OCI-LY3 (cell line): Measurements from ENCODE around the gene NPHP4.

ENCODE experiments used
- H2AFZ ChIP-seq: fragments of 200-600, 300-600 bp; shearing (Covaris generic); 2 replicates; pipeline ENCODE4 v1.6.0; 2014; ENCODE audit warnings: antibody characterized with exemption, low read depth, low read length
- H3K27ac ChIP-seq: fragments of 200-600, 300-600 bp; sonication (generic); 2 replicates; pipeline ENCODE4 v1.5.1; 2014; ENCODE audit warnings: mild to moderate bottlenecking, low read length, moderate library complexity, mixed read lengths
- H3K27me3 ChIP-seq: fragments of 200-600, 300-600 bp; sonication (generic); 2 replicates; pipeline ENCODE4 v1.6.1; 2014; ENCODE audit warnings: low read depth, low read length, mixed read lengths
- H3K36me3 ChIP-seq: fragments of 200-600, 300-600 bp; sonication (generic); replicated peaks from 2 replicates; pipeline ENCODE3; 2014; ENCODE audit warnings: low read depth, low read length, mixed read lengths
- H3K4me1 ChIP-seq: fragments of 300-600, 200-600 bp; sonication (generic); 2 replicates; pipeline ENCODE4 v1.6.1; 2014; ENCODE audit warnings: low read length, mixed read lengths
- H3K4me2 ChIP-seq: fragments of 200-600, 300-600 bp; sonication (generic); 2 replicates; pipeline ENCODE4 v1.6.1; 2014; ENCODE audit warnings: low read length, mixed read lengths
- H3K4me3 ChIP-seq: fragments of 300-600, 200-600 bp; sonication (generic); 2 replicates; pipeline ENCODE4 v1.5.1; 2014; ENCODE audit warnings: antibody characterized with exemption, mild to moderate bottlenecking, low read length, moderate library complexity
- H3K79me2 ChIP-seq: fragments of 300-600, 200-600 bp; shearing (Covaris generic); 2 replicates; pipeline ENCODE4 v1.6.1; 2014; ENCODE audit warnings: mild to moderate bottlenecking, low read length, mixed read lengths
- H3K9ac ChIP-seq: fragments of 300-600, 200-600 bp; shearing (Covaris generic); 2 replicates; pipeline ENCODE4 v1.6.0; 2014; ENCODE audit warnings: mild to moderate bottlenecking, low read length, moderate library complexity
- H3K9me3 ChIP-seq: fragments of 200-600, 300-600 bp; shearing (Covaris generic); 2 replicates; pipeline ENCODE4 v1.6.1; 2014; ENCODE audit warnings: low read length, mixed read lengths; ENCODE audit not compliant: insufficient read depth
- H4K20me1 ChIP-seq: fragments of 200-600, 300-600 bp; sonication (generic); 2 replicates; pipeline ENCODE4 v1.6.1; 2016; ENCODE audit warnings: low read length, mixed read lengths; ENCODE audit not compliant: insufficient read depth
- CTCF ChIP-seq: fragments of 200-600, 300-600 bp; sonication (generic); IDR thresholded peaks from 2 replicates; pipeline ENCODE4 v1.5.1; 2014; ENCODE audit warnings: antibody characterized with exemption, low read length, low read depth
- EZH2phosphoT487 ChIP-seq: fragments of 200-600 bp; shearing (Covaris generic); IDR thresholded peaks from 2 replicates; pipeline ENCODE4 v1.6.1; 2018; ENCODE audit warnings: antibody characterized with exemption, mixed run types, low read depth

The NPHP4 gene

GRCh38 chr1:5879421-5879820 lies 112.8 kb downstream of the NPHP4 start:
- no peaks in the 10 kb centered on the region for H3K27me3 ChIP-seq
- no peak overlapping the region for H3K9ac ChIP-seq
- H3K36me3 ChIP-seq: no peaks in the 10 kb centered on the region
- no peak overlapping the region for H3K27ac ChIP-seq
- no peaks in the 10 kb centered on the region for H3K4me1 ChIP-seq
- H3K4me2 ChIP-seq: no peak overlapping the region
- no peaks in the 10 kb centered on the region for H3K9me3 ChIP-seq
- no peak for TF ChIP-seq EZH2phosphoT487
- no peak for TF ChIP-seq CTCF
- no peak overlapping the region for H2AFZ ChIP-seq
- H3K79me2 ChIP-seq: no peaks in the 10 kb centered on the region
- H3K4me3 ChIP-seq: no peak overlapping the region
- no peaks in the 10 kb centered on the region for H4K20me1 ChIP-seq

GRCh38 chr1:5878971-5879370 lies 113.3 kb downstream of the NPHP4 start:
- no peaks in the 10 kb centered on the region for H3K79me2 ChIP-seq
- H3K9ac ChIP-seq: no peak overlapping the region
- no peak overlapping the region for H2AFZ ChIP-seq
- H4K20me1 ChIP-seq: no peaks in the 10 kb centered on the region
- TF ChIP-seq EZH2phosphoT487 (no peak), CTCF (no peak)
- H3K36me3 ChIP-seq: no peaks in the 10 kb centered on the region
- no peak overlapping the region for H3K27ac ChIP-seq
- no peak overlapping the region for H3K4me2 ChIP-seq
- H3K4me3 ChIP-seq: no peak overlapping the region
- no peaks in the 10 kb centered on the region for H3K27me3 ChIP-seq
- no peaks in the 10 kb centered on the region for H3K4me1 ChIP-seq
- H3K9me3 ChIP-seq: no peaks in the 10 kb centered on the region

GRCh38 chr1:5877683-5878530 lies 114.3 kb downstream of the NPHP4 start:
- Histone ChIP-seq H3K9ac (no peak overlapping the region), H4K20me1 (no peaks in the 10 kb centered on the region)

GRCh38 chr1:5877001-5877400 lies 115.2 kb downstream of the NPHP4 start:
- H3K79me2 ChIP-seq: no peaks in the 10 kb centered on the region
- H4K20me1 ChIP-seq: no peaks in the 10 kb centered on the region
- no peaks in the 10 kb centered on the region for H3K9me3 ChIP-seq
- H3K27ac ChIP-seq: no peak overlapping the region
- no peaks in the 10 kb centered on the region for H3K27me3 ChIP-seq
- H3K36me3 ChIP-seq: no peaks in the 10 kb centered on the region
- H3K4me2 ChIP-seq: no peak overlapping the region
- TF ChIP-seq EZH2phosphoT487 (no peak), CTCF (no peak)
- H3K9ac ChIP-seq: no peak overlapping the region
- no peak overlapping the region for H3K4me3 ChIP-seq
- no peak overlapping the region for H2AFZ ChIP-seq
- H3K4me1 ChIP-seq: no peaks in the 10 kb centered on the region

More at GRCh38 chr1:5877683-5878530, 114.3 kb downstream of the NPHP4 start:
- H3K36me3 ChIP-seq: no peaks in the 10 kb centered on the region
- H3K27me3 ChIP-seq: no peaks in the 10 kb centered on the region
- H2AFZ ChIP-seq: no peak overlapping the region
- H3K4me2 ChIP-seq: no peak overlapping the region
- TF ChIP-seq EZH2phosphoT487: no peak
- no peak for TF ChIP-seq CTCF
- H3K27ac ChIP-seq: no peak overlapping the region
- H3K4me1 ChIP-seq: no peaks in the 10 kb centered on the region
- no peak overlapping the region for H3K4me3 ChIP-seq
- H3K79me2 ChIP-seq: no peaks in the 10 kb centered on the region
- no peaks in the 10 kb centered on the region for H3K9me3 ChIP-seq
